WTC11 (cell line): ENCODE measurements around the gene GPAT3. TPM values are rescaled to one million over a fixed set of nuclear protein-coding genes. Genes with fewer than 3 reads are reported as not detected.

ENCODE experiments used
- ATAC-seq: fragments of 200-7000 bp; cut with Tn5 transposase; 2 replicates; pipeline ENCODE4 v1.10.0; 2021; ENCODE audit warnings: mild to moderate bottlenecking, moderate library complexity
- CTCF ChIA-PET: fragments of 300-600 bp; sonication (Branson Sonifier 250); formaldehyde crosslinking; loops from one replicate; lab custom pipeline; 2021; ENCODE audit warnings: antibody characterized with exemption; lab: Charles Lee
- POLR2A ChIA-PET: fragments of 350-600 bp; sonication (Branson Sonifier 250); formaldehyde crosslinking; loops from one replicate; lab custom pipeline; 2021; ENCODE audit warnings: antibody characterized with exemption; lab: Charles Lee
- DNase-seq: peaks from one replicate; pipeline ENCODE4 v3.0.0; 2021; ENCODE audit warnings: low spot score
- H3K27ac Mint-ChIP-seq: 2 replicates; pipeline ENCODE4 v1.8.0; 2021; ENCODE audit warnings: mixed read lengths
- H3K27me3 Mint-ChIP-seq: 2 replicates; pipeline ENCODE4 v1.8.0; 2021; ENCODE audit warnings: low read depth, mild to moderate bottlenecking, moderate library complexity, mixed read lengths
- H3K36me3 Mint-ChIP-seq: 2 replicates; pipeline ENCODE4 v1.8.0; 2021; ENCODE audit warnings: mixed read lengths
- H3K4me1 Mint-ChIP-seq: 2 replicates; pipeline ENCODE4 v1.8.0; 2022; ENCODE audit warnings: mixed read lengths
- H3K4me3 Mint-ChIP-seq: 2 replicates; pipeline ENCODE4 v1.8.0; 2021; ENCODE audit warnings: mild to moderate bottlenecking, moderate library complexity, mixed read lengths
- H3K9me3 Mint-ChIP-seq: 2 replicates; pipeline ENCODE4 v1.8.0; 2021; ENCODE audit warnings: mixed read lengths
- AFF4 ChIP-seq: sonication (generic); formaldehyde crosslinking; IDR thresholded peaks from 2 replicates; pipeline ENCODE4 v1.8.1; 2023; ENCODE audit warnings: mild to moderate bottlenecking, missing genetic modification reagents, borderline replicate concordance
- ATF6 ChIP-seq: sonication (generic); formaldehyde crosslinking; IDR thresholded peaks from 2 replicates; pipeline ENCODE4 v1.8.1; 2023; ENCODE audit warnings: mild to moderate bottlenecking, missing genetic modification reagents
- CBFB ChIP-seq: sonication (generic); formaldehyde crosslinking; IDR thresholded peaks from 2 replicates; pipeline ENCODE4 v1.8.1; 2022; ENCODE audit warnings: mild to moderate bottlenecking, low read depth, missing genetic modification reagents
- ELF4 ChIP-seq: sonication (generic); formaldehyde crosslinking; IDR thresholded peaks from 2 replicates; pipeline ENCODE4 v1.8.1; 2022; ENCODE audit warnings: low read depth, mild to moderate bottlenecking, moderate library complexity, missing genetic modification reagents
- FOXP1 ChIP-seq: sonication (generic); formaldehyde crosslinking; IDR thresholded peaks from 2 replicates; pipeline ENCODE4 v1.8.0; 2022; ENCODE audit warnings: missing genetic modification reagents, mild to moderate bottlenecking, moderate library complexity, borderline replicate concordance
- GRHL2 ChIP-seq: fragments of 250-450 bp; sonication (Bioruptor Pico); IDR thresholded peaks from 2 replicates; pipeline ENCODE4 v1.8.0; 2022; ENCODE audit warnings: mild to moderate bottlenecking, moderate library complexity; ENCODE audit not compliant: insufficient replicate concordance, severe bottlenecking
- MYBL2 ChIP-seq: sonication (generic); formaldehyde crosslinking; IDR thresholded peaks from 2 replicates; pipeline ENCODE4 v1.8.1; 2023; ENCODE audit warnings: mild to moderate bottlenecking, moderate library complexity, missing genetic modification reagents
- SMAD4 ChIP-seq: sonication (generic); formaldehyde crosslinking; IDR thresholded peaks from 2 replicates; pipeline ENCODE4 v1.8.0; 2022; ENCODE audit warnings: mild to moderate bottlenecking, missing genetic modification reagents
- SOX15 ChIP-seq: fragments of 250-450 bp; sonication (Bioruptor Pico); IDR thresholded peaks from 2 replicates; pipeline ENCODE4 v1.9.0; 2021; ENCODE audit warnings: mild to moderate bottlenecking
- STAT6 ChIP-seq: sonication (generic); formaldehyde crosslinking; conservative IDR thresholded peaks from 2 replicates; pipeline ENCODE4 v1.8.1; 2023; ENCODE audit warnings: mild to moderate bottlenecking, low read depth, missing genetic modification reagents, moderate library complexity
- ZNF219 ChIP-seq: sonication (generic); formaldehyde crosslinking; IDR thresholded peaks from 2 replicates; pipeline ENCODE4 v1.8.0; 2023; ENCODE audit warnings: missing genetic modification reagents, mild to moderate bottlenecking, borderline replicate concordance
- ZNF232 ChIP-seq: sonication (generic); formaldehyde crosslinking; IDR thresholded peaks from 2 replicates; pipeline ENCODE4 v1.8.0; 2022; ENCODE audit warnings: mild to moderate bottlenecking, missing genetic modification reagents
- ZNF317 ChIP-seq: sonication (generic); formaldehyde crosslinking; IDR thresholded peaks from 2 replicates; pipeline ENCODE4 v1.8.1; 2023; ENCODE audit warnings: low read depth, mild to moderate bottlenecking, moderate library complexity, missing genetic modification reagents, borderline replicate concordance
- total RNA-seq: library from RNA; stranded (reverse); gene quantifications from 3 replicates; pipeline ENCODE4 v1.2.3, GENCODE V29; 2021
- TF ChIP-seq, protein P1 (sequence below): sonication (generic); formaldehyde crosslinking; IDR thresholded peaks from 2 replicates; pipeline ENCODE4 v1.8.0; 2022; ENCODE audit warnings: mild to moderate bottlenecking, missing genetic modification reagents
- TF ChIP-seq, protein P2 (sequence below): sonication (generic); formaldehyde crosslinking; IDR thresholded peaks from 2 replicates; pipeline ENCODE4 v1.8.1; 2023; ENCODE audit warnings: mild to moderate bottlenecking, missing genetic modification reagents, moderate library complexity
- TF ChIP-seq, protein P3 (sequence below): fragments of 250-450 bp; sonication (Bioruptor Pico); IDR thresholded peaks from 2 replicates; pipeline ENCODE4 v1.9.0; 2021; ENCODE audit warnings: mild to moderate bottlenecking
- TF ChIP-seq, protein P4 (sequence below): sonication (generic); formaldehyde crosslinking; IDR thresholded peaks from 2 replicates; pipeline ENCODE4 v1.8.0; 2022; ENCODE audit warnings: mild to moderate bottlenecking, missing genetic modification reagents

Gene GPAT3
- total RNA-seq, 1 experiment from 2014 or later, result 1.3 TPM

DNA sequence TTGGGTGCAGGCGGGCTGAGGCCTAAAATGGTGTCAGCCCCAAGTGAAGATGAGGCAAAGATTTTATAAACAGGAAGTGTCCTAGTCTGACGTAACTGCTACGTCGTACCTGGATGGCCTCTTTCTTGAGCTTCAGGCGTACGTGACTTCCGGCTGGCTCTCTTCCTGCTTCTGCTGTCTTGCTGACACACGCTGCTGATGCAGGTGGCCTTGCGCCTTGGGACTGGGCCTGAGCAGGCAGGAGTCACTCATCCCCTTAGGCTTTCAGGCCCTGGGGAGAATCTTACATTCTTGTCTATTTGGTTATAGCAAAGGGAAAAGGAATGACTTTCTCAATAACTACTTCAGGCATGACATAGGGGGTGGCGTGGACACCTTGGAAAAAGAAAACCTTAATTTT is 30.9 kb upstream of the GPAT3 start:
- Mint-ChIP-seq H3K36me3 (no peaks in the 10 kb centered on the region), H3K27ac (no peak overlapping the region), H3K9me3 (peaks cover 8% of the 10 kb centered on the region), H3K4me3 (no peak overlapping the region), H3K27me3 (no peaks in the 10 kb centered on the region; the same call in 1 of the 2 replicates), H3K4me1 (peaks cover 7% of the 10 kb centered on the region)
- ATAC-seq (no peak), DNase-seq (no peak)
- ChIA-PET POLR2A (no interaction called here), CTCF (no interaction called here)
- TF ChIP-seq MYBL2 (CRISPR knock-in tag) (no peak), ZNF232 (no peak), SOX15 (CRISPR knock-in tag) (no peak), ELF4 (CRISPR knock-in tag) (no peak), ZNF219 (no peak), ATF6 (CRISPR knock-in tag) (no peak), GRHL2 (CRISPR knock-in tag) (no peak), SMAD4 (no peak), STAT6 (no peak), FOXP1 (CRISPR knock-in tag) (no peak), AFF4 (no peak), CBFB (CRISPR knock-in tag) (no peak), ZNF317 (CRISPR knock-in tag) (no peak)
- TF ChIP-seq, protein P1, sequence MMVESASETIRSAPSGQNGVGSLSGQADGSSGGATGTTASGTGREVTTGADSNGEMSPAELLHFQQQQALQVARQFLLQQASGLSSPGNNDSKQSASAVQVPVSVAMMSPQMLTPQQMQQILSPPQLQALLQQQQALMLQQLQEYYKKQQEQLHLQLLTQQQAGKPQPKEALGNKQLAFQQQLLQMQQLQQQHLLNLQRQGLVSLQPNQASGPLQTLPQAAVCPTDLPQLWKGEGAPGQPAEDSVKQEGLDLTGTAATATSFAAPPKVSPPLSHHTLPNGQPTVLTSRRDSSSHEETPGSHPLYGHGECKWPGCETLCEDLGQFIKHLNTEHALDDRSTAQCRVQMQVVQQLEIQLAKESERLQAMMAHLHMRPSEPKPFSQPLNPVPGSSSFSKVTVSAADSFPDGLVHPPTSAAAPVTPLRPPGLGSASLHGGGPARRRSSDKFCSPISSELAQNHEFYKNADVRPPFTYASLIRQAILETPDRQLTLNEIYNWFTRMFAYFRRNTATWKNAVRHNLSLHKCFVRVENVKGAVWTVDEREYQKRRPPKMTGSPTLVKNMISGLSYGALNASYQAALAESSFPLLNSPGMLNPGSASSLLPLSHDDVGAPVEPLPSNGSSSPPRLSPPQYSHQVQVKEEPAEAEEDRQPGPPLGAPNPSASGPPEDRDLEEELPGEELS (CRISPR knock-in tag), result no peak
- TF ChIP-seq, protein P2, sequence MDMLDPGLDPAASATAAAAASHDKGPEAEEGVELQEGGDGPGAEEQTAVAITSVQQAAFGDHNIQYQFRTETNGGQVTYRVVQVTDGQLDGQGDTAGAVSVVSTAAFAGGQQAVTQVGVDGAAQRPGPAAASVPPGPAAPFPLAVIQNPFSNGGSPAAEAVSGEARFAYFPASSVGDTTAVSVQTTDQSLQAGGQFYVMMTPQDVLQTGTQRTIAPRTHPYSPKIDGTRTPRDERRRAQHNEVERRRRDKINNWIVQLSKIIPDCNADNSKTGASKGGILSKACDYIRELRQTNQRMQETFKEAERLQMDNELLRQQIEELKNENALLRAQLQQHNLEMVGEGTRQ (CRISPR knock-in tag), result no peak
- TF ChIP-seq, protein P3, sequence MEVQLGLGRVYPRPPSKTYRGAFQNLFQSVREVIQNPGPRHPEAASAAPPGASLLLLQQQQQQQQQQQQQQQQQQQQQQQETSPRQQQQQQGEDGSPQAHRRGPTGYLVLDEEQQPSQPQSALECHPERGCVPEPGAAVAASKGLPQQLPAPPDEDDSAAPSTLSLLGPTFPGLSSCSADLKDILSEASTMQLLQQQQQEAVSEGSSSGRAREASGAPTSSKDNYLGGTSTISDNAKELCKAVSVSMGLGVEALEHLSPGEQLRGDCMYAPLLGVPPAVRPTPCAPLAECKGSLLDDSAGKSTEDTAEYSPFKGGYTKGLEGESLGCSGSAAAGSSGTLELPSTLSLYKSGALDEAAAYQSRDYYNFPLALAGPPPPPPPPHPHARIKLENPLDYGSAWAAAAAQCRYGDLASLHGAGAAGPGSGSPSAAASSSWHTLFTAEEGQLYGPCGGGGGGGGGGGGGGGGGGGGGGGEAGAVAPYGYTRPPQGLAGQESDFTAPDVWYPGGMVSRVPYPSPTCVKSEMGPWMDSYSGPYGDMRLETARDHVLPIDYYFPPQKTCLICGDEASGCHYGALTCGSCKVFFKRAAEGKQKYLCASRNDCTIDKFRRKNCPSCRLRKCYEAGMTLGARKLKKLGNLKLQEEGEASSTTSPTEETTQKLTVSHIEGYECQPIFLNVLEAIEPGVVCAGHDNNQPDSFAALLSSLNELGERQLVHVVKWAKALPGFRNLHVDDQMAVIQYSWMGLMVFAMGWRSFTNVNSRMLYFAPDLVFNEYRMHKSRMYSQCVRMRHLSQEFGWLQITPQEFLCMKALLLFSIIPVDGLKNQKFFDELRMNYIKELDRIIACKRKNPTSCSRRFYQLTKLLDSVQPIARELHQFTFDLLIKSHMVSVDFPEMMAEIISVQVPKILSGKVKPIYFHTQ (CRISPR knock-in tag), result no peak
- TF ChIP-seq, protein P4, sequence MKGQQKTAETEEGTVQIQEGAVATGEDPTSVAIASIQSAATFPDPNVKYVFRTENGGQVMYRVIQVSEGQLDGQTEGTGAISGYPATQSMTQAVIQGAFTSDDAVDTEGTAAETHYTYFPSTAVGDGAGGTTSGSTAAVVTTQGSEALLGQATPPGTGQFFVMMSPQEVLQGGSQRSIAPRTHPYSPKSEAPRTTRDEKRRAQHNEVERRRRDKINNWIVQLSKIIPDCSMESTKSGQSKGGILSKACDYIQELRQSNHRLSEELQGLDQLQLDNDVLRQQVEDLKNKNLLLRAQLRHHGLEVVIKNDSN (CRISPR knock-in tag), result no peak
